Ureter (tissue), 1 donor: ENCODE data around the gene FAM50A. TPM values are rescaled to one million over a fixed set of nuclear protein-coding genes. Genes with fewer than 3 reads are reported as not detected.
"Not testable (repeated sequence)": the region's sequence is repeated elsewhere in the genome, so short reads cannot be mapped to it uniquely, and the experiment has no call there.

Experiments
- DNase-seq: peaks from one replicate; pipeline ENCODE4 v3.0.0-alpha.2; 2020; ENCODE audit warnings: low spot score
- total RNA-seq: library from RNA; stranded (reverse); gene quantifications from one replicate; pipeline ENCODE4 v1.2.4, GENCODE V29; 2023
- donor health status: DM: yes; HTN: yes; CAD: no.

The FAM50A gene, protein sequence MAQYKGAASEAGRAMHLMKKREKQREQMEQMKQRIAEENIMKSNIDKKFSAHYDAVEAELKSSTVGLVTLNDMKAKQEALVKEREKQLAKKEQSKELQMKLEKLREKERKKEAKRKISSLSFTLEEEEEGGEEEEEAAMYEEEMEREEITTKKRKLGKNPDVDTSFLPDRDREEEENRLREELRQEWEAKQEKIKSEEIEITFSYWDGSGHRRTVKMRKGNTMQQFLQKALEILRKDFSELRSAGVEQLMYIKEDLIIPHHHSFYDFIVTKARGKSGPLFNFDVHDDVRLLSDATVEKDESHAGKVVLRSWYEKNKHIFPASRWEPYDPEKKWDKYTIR
- 48.6 TPM for total RNA-seq

DNA sequence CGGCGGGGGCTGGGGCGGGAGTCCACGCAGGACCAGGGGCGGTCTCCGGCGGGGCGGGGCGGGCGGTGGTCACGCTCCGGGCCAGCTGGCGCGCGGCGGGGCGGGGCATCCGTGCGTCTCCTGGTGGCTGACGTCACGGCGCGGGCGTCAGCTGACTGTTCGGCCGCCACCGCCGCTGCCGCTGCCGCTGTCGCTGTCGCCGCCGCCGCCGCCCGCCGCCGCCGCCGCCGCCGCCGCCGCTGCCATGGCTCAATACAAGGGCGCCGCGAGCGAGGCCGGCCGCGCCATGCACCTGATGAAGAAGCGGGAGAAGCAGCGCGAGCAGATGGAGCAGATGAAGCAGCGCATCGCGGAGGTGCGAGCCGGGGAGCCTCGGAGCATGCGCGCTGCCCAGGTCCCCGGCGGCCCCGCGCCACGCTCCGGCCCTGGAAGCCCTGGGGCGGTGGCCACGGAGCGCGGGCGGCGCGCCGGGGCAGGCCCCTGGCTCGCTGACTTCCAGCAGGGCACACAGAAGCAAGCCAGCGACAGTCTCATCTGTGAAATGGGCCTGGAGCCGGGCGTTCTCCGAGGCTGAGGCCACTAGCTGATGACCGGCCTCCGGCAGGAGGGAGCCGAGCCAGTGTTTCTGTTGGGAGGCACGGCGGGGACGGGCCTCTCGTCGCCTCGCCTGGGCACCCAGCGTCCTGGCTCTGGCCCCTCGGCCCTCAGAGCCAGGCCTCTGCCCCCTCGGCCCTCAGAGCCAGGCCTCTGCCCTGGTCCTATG is at the start of gene FAM50A:
TSS of gene FAM50A (plus strand) at position 150 of the 763 bp plus-strand sequence. CDS start at position 245, 95 bp downstream.
- DNase-seq = peak; percentile 77

DNA sequence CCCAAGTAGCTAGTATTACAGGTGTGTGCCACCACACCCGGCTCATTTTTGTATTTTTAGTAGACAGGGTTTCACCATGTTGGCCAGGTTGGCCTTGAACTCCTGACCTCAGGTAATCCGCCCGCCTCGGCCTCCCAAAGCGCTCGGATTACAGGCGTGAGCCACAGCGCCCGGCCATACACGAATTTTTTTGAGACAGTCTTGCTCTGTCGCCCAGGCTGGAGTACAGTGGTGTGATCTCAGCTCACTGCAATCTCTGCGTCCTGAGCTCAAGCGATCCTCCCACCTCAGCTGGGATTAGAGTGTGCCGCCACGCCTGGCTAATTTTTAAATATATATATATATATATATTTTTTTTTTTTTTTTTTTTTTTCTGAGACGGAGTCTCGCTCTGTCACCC is 47.6 kb upstream of the FAM50A start:
- DNase-seq = not testable (repeated sequence)

DNA sequence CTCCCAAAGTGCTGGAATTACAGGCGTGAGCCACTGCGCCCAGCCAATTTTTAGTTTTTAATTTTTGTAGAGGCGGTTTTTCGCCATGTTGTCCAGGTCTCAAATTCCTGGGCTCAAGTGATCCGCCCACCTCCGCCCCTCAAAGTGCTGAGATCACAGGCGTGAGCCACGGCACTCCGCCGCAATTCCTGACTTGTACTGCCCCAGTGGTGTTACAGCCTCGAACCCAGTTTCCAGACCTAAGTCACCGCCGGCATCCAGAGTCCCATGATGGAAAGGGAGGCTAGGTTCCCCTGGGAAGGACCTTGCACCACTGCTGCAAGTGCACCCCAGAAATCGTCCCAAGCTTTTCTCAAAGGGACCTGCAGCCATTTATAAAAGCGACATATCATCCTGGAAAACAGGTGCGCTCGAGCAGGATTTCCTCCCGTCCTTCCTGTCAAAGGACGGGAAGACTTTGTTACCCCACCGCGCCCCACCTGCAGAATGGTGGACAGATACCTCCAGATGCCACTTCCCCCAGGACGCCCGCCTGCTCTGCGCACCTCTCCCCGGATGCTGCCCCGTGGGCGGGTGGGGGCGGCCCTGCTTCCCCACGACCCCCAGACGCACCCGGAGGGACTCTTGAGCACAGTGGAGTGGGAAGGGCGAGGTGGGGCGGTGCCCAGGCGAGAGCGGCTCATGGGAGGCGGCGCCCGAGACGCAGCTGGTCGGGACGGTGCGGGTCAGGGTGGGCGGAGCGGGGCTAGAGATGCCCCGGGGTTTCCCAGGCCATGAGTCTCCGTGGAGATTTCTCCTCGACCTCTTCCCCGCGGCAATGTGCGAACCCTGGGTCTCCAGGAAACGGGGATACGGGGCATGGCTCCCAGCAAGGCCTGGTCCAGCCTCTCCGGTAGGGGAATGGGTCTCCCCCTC is 46.7 kb upstream of the FAM50A start:
- DNase-seq = peak; percentile 81

DNA sequence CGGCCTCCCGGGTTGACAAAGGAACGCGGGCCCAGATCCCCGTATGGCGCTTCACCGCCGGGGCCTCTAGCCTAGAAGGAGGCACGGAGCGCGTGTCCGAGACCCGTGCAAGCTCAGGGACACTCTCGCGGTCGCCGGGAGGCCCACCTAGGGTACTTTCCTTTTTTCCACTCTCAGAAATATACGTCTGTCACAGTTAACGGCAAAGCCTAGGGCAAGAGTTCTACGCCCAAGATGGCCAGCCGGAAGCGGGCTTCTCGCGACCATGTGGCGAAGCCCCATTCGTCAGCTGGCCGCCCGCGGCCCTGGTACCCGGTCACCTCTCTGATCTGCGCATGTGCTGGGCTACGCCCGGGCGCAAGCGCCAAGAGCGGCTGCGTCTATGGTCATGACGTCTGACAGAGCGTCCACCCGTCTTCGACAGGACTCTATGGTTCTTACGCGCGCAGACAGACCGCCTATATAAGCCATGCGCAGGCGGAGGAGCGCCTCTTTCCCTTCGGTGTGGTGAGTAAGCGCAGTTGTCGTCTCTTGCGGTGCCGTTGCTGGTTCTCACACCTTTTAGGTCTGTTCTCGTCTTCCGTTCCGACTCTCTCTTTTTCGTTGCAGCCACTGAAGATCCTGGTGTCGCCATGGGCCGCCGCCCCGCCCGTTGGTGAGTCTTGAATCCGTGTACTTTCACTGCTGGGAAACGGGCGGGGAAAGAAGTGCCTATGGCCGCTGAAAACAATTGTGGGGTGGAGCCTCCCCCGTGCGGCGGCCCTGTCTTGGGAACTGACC is 45.9 kb upstream of the FAM50A start, which contains the start of gene RPL10:
TSS of gene RPL10 (plus strand) at position 490 of the 780 bp plus-strand sequence. CDS start at position 633, 143 bp downstream.
- DNase-seq = peak; percentile 95

DNA sequence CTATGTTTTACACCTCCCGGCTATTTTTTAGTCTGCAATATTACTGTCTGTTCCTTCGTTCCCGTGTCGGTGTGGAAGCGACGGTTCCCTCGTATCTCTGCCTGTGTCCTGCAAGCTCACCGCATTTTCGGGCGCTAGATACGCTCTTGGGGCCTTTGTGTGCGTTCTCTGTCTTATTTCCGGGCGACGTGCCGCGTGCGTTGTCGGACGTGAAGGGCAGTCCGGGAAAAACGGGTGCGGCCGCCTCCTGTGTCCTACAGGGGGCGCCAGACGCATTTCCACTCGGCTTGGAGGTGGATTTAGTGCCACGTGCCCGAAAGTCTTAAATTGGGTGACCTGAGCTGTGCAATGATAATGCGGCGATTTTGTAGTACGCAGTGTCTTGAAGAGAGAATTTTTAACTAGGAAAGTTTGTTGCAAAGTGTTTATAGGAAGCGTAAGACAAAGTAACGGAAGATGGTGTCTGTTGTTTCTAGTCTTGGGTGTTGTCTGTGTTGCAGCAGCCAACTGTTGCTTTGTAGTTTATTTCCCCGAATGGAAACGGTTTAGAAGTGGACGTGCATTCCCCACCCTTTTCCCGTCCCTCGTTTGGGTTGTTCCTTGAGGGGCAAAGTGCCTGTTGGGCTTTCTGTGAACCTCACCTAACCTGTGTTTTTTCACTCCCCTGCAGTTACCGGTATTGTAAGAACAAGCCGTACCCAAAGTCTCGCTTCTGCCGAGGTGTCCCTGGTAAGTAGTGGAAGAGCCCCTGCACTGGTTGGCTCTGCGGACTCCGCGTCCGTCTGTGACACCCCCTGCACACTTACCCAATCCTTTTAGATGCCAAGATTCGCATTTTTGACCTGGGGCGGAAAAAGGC is 45.0 kb upstream of the FAM50A start:
- DNase-seq = peak; percentile 90

DNA sequence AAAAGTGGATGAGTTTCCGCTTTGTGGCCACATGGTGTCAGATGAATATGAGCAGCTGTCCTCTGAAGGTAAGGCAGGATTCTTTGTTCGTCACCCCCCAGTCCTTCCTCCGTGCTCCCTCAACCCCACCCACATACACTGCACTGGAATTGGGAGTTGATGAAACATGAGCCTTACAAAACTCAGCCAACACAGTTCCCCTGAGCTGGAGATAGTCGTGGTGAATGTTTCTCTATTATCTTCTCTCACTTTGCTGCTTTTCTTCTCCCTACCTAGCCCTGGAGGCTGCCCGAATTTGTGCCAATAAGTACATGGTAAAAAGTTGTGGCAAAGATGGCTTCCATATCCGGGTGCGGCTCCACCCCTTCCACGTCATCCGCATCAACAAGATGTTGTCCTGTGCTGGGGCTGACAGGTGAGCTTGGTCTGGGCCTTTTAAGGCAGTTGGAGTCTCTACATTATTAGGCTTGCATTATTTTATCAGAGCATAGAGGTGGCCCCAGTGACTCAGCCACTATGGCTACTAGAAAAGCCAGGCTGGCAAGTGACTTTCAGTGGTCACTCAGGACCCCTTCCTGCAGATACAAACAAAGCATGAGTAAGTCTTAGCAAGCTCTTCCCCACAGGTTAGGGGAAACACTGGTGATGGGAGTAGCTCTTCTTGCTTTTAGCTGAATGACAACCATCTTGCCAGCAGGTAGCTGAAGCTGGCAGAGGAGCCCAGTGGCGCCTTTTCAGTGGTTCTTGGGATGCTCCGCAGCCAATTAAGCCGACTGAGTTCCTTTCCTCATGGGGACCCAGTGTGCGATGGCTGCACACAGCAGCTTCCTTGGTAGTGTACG is 44.2 kb upstream of the FAM50A start:
- DNase-seq = no peak

DNA sequence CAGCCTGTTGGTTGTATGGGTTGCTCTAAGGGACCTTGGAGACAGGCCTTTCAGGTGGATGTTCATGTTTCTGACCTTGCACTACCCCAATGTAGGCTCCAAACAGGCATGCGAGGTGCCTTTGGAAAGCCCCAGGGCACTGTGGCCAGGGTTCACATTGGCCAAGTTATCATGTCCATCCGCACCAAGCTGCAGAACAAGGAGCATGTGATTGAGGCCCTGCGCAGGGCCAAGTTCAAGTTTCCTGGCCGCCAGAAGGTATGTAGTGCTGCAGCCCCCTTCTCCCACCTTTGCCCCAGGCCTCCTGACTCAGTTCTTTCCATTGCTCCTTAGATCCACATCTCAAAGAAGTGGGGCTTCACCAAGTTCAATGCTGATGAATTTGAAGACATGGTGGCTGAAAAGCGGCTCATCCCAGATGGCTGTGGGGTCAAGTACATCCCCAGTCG is 43.5 kb upstream of the FAM50A start:
- DNase-seq = not testable (repeated sequence)

DNA sequence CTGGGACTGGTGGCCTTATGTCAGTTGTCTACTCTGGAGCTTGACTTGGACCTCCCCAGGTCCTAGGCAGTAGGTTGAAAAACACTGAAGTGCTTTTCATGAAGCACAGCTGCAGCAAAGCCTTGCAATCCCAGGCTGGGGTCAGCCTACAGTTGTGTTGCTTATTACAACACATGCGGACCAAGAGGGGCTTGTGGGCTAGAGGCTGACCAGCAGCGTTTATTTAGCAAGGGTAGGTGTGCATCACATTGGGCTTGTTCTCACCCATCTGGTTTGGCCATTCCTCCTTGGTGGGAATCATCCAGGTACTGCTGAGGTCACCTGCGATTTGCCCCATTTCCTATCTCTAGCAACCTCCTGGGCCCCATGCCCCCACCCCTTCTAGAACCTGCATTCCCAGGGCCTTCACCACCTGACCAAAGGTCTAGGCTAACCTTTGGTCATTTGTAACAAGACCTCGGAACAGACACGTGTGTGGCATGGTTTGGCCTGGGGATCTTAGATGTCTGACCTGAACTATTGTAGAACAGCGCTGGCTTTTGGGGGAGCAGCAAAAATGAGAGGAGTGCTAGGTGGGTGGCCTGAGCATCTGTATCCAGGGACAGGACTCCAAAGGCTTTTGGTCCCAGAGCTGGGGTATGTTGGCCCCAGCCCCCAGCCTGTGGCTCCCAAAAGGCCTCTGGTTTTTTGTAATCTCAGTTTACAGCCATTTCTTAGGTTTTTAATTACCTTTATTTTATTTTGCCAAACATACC is 42.7 kb upstream of the FAM50A start:
- no peak for DNase-seq

DNA sequence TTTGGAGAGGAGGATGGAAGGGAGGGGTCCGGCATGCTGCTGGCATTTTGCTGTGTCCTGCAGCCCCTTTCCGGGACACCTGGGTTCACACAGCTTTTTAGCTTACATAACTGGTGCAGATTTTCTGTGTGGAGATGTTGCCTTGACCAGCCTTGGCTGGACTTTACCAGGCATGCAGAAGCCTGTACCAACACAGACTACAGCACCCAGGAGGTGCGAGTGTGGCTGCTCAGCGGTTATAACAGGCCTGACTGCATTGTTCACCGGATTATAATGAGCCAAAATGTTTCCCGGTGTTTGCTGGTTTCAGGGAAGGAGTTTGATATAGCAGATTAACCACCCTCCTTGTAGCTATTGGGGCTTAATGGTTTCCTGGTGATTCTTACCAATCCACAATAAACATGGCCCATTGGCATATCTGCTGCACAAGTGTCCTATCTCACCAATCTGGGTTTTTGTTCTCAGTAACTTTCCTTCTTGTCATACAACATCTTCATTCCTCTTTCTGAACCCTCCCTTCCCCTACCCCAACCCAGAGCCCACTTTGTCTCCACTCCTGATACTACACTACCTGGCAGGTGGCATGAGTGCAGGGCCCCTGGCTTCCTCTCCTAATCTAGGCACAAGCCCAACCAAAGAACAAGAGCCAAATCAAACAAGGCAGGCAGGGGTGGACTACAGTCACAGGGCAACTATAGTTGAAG is 41.9 kb upstream of the FAM50A start:
- peak; percentile 58 for DNase-seq

DNA sequence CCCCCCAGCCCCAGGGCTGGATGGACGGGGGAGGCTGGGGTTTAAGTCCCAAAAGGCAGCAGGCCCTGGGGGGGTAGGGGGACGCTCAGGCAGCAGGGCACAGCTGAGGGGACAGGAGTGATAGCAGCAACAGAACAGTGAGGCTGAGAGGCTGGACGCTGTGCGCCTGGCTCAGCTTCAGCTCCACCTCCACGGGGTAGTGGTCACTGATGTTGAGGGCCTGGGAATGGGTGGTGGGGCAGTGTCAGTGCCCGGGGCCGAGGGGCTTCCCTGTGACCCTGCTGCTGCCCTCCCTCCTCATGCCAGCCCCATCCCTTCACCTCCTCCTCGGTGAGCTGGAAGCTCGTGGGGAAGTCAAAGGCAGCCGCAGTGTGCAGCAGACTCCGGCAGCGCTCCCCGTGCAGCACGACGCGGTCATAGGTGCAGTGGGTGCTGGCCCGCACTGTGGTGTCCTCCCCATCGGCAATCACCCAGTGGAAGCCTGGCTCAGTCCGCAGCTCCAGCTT is 41.3 kb upstream of the FAM50A start:
- DNase-seq = no peak

DNA sequence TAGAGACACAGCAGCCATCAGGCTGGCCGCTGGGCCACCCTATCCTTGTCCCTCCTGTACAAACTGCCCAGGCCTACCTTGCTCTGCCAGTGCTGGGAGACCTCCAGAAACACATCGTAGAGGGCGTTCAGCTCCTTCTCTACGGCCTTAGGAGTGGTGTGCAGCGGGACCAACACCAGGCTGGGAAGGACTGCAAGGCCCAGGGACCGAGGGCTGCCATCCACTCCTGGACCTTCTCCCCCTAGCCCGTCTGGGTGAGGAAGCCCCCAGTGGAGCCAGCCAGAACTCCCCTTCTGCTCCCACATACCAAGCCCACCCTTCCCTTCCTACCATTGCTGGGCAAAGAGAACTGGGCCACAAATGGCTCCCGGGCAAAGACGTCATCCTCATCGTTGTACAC is 40.7 kb upstream of the FAM50A start:
- DNase-seq = no peak

DNA sequence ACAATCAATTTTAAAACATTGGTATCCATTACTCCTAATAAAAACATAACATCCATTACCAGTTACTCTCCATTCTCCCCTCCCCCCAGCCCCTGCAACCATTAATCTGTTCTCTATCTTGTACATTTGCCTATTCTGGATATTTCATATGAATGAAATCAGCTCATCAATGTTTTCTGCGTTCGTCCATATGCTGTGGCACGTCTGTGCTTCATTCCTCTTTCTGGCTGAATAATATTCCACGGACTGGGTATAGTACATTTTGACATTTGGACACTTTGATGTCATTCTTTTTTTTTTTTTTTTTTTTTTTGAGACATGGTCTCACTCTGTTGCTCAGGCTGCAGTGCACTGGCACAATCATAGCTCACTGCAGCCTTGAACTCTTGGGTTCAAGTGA is 40.1 kb upstream of the FAM50A start:
- DNase-seq = no peak

DNA sequence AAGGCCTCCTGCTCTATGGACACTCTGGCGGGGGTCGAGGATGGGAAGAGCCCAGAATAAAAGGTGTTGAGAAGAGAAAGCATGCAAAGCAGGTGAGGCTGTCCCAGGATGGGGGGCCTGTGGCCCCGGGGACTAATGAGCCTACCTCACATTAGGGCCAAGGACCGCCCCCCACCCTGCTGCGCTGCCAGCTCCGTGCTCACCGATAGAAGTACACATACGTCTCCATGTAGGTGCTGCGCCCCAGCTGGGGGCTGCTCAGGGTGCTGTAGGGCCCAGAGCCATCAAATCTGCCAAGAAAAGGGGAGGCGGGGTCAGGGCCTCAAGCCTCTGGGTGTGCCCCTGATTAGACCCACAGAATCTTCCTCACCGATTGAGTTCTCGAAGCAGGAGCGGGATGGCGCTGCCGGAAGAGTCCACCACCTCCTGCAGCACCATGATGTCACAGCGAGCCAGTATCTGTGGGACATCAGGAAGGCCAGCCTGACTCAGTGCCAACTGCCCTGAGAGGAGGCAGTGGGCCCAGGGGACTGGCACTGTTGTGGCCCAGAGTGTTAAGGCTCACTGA is 39.2 kb upstream of the FAM50A start:
- no peak for DNase-seq

DNA sequence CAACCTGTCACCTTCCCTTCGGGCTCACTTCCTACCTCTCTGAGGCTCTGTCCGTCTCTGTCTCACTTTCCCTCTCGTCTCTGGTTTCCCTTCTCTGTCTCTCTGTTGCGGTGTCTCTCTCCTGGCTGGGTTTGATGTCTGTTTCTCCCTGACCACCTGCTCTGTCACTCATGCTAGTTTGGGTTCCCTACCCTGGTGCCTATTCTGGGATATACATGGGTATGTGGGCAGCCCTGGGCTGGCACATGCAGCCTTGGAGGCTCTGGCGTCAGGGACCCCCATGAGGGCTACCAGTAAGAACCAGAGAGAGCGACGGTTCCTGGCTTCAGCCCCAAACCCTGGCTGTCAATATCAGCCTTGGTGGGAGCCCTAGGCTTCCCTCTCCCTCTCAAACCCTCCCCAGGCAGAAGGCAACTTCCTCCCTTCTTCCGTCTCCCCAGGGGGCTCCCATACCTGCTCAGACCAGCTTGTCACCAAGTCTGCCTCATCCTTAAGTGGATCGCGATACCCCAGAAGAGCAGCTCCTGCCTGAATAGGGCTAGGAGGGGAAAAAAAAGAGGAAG is 35.2 kb upstream of the FAM50A start:
- DNase-seq = no peak

DNA sequence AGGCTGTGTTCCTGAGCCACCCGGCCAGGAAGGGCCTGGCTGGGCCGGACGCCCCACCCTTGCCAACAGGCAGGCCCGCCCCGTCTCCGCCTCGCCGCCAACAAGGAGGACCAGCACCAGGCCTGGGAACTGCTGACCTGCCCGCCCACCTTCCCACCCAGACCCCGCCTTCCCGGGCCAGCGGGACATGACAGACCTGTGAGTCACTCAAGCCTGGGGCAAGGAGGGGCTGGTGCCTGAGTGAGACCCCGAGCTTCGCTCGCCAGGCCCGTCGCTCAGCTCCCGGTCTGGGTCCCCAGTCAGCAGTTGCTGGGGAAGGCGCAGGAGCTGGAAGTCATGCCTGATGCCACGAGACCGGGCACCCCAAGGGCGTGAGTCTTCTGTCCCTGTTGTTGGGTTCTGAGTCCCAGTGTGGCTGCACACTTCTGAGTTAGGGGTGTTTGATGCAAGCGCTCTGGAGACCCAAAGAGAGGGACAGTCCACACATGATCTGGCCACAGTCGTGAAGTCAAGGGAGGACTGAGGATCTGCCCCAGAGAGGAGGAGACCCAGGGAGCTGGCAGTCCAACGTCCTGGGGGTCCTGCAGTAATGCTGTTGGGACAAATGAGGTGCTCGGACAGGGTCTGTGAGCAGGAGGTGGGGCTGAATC is 34.6 kb upstream of the FAM50A start, which contains the start of gene DNASE1L1:
TSS of gene DNASE1L1 (minus strand) at position 33 of the 650 bp plus-strand sequence. CDS start 3,686 bp downstream, outside the sequence.
- peak; percentile 89 for DNase-seq

DNA sequence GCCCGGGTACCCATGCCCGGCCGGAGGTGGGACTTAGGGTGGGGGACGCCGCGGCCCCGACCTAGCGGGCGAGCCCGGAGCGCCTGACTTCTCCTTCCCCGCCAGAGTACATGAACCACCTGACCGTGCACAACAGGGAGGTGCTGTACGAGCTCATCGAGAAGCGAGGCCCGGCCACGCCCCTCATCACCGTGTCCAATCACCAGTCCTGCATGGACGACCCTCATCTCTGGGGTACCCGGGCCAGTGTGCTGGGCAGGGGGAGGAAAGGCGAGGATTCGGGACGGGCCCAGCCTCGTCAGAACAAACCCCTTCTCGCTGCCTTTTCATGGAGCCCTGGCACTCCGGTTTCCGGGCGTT is 32.0 kb upstream of the FAM50A start:
- peak; percentile 74 for DNase-seq
